ENCODE data around the gene STRA8.

Gene STRA8

GRCh38 chr7:135274495-135275268 is 41.0 kb downstream of the STRA8 start:
- Histone ChIP-seq H4K20me1 (ENCODE audit: insufficient read depth, low read length) (no peaks in the 10 kb centered on the region), H3K9me2 (ENCODE audit: low read depth, low read length) (no peaks in the 10 kb centered on the region), H3K9me3 (ENCODE audit: low read length) (no peaks in the 10 kb centered on the region), H3K27me3 (ENCODE audit: insufficient read depth, low read length) (no peaks in the 10 kb centered on the region; the same call in 1 of the 2 replicates), H3K27ac (ENCODE audit: low read depth, low read length, poor library complexity, severe bottlenecking) (no peak overlapping the region), H3K4me1 (ENCODE audit: insufficient read depth, low read length, severe bottlenecking) (no peaks in the 10 kb centered on the region), H3K4me2 (ENCODE audit: low read length) (no peak overlapping the region), H2AFZ (ENCODE audit: low read length) (no peak overlapping the region), H3K79me2 (ENCODE audit: insufficient read depth, low read length) (no peaks in the 10 kb centered on the region), H3K4me3 (ENCODE audit: low read depth, low read length, poor library complexity, severe bottlenecking) (no peak overlapping the region), H3K9ac (ENCODE audit: low read length) (no peak overlapping the region), H3F3A (ENCODE audit: insufficient read depth, low read length) (no peaks in the 10 kb centered on the region), H3K36me3 (ENCODE audit: insufficient read depth, low read length) (no peaks in the 10 kb centered on the region)
- TF ChIP-seq CTCF (IDR thresholded peaks at IDR 0.05; ENCODE audit: low read length) = peak; percentile 97
- TF ChIP-seq EZH2 (IDR thresholded peaks at IDR 0.05; ENCODE audit: borderline replicate concordance, low read length) = no peak

- H3K4me2 ChIP-seq (ENCODE audit: low read length) = no peak overlapping the region
- no peaks in the 10 kb centered on the region for H4K20me1 ChIP-seq (ENCODE audit: insufficient read depth, low read length)
- no peaks in the 10 kb centered on the region for H3K36me3 ChIP-seq (ENCODE audit: insufficient read depth, low read length)
- no peak overlapping the region for H3K4me3 ChIP-seq (ENCODE audit: low read depth, low read length, poor library complexity, severe bottlenecking)
- no peak overlapping the region for H3K27ac ChIP-seq (ENCODE audit: low read depth, low read length, poor library complexity, severe bottlenecking)
- no peaks in the 10 kb centered on the region for H3F3A ChIP-seq (ENCODE audit: insufficient read depth, low read length)
- H3K4me1 ChIP-seq (ENCODE audit: insufficient read depth, low read length, severe bottlenecking) = no peaks in the 10 kb centered on the region
- TF ChIP-seq CTCF (IDR thresholded peaks at IDR 0.05; ENCODE audit: low read length) (no peak), EZH2 (IDR thresholded peaks at IDR 0.05; ENCODE audit: borderline replicate concordance, low read length) (no peak)
- H3K9me2 ChIP-seq (ENCODE audit: low read depth, low read length) = no peaks in the 10 kb centered on the region
- no peaks in the 10 kb centered on the region; the same call in 1 of the 2 replicates for H3K27me3 ChIP-seq (ENCODE audit: insufficient read depth, low read length)
- H3K9ac ChIP-seq (ENCODE audit: low read length) = no peak overlapping the region
- no peak overlapping the region for H2AFZ ChIP-seq (ENCODE audit: low read length)
- no peaks in the 10 kb centered on the region for H3K9me3 ChIP-seq (ENCODE audit: low read length)
- H3K79me2 ChIP-seq (ENCODE audit: insufficient read depth, low read length) = no peaks in the 10 kb centered on the region
Measured at GRCh38 chr7:135275971-135276580, 42.4 kb downstream of the STRA8 start.

GRCh38 chr7:135277161-135277560 is 43.5 kb downstream of the STRA8 start:
- H3K4me3 ChIP-seq (ENCODE audit: low read depth, low read length, poor library complexity, severe bottlenecking) = no peak overlapping the region
- TF ChIP-seq EZH2 (IDR thresholded peaks at IDR 0.05; ENCODE audit: borderline replicate concordance, low read length) (no peak), CTCF (IDR thresholded peaks at IDR 0.05; ENCODE audit: low read length) (no peak)
- H3K36me3 ChIP-seq (ENCODE audit: insufficient read depth, low read length) = no peaks in the 10 kb centered on the region

More at GRCh38 chr7:135277161-135277560, 43.5 kb downstream of the STRA8 start:
- Histone ChIP-seq H3K27ac (ENCODE audit: low read depth, low read length, poor library complexity, severe bottlenecking) (no peak overlapping the region), H3K4me2 (ENCODE audit: low read length) (no peak overlapping the region), H3K27me3 (ENCODE audit: insufficient read depth, low read length) (no peaks in the 10 kb centered on the region; the same call in 1 of the 2 replicates), H4K20me1 (ENCODE audit: insufficient read depth, low read length) (no peaks in the 10 kb centered on the region), H3F3A (ENCODE audit: insufficient read depth, low read length) (no peaks in the 10 kb centered on the region), H3K9me3 (ENCODE audit: low read length) (no peaks in the 10 kb centered on the region), H3K4me1 (ENCODE audit: insufficient read depth, low read length, severe bottlenecking) (no peaks in the 10 kb centered on the region), H3K9ac (ENCODE audit: low read length) (no peak overlapping the region), H3K9me2 (ENCODE audit: low read depth, low read length) (no peaks in the 10 kb centered on the region), H2AFZ (ENCODE audit: low read length) (no peak overlapping the region), H3K79me2 (ENCODE audit: insufficient read depth, low read length) (no peaks in the 10 kb centered on the region)

Measured in OCI-LY1 (cell line).